SU-DHL-6 (cell line): ENCODE measurements around the gene DEGS2.

ENCODE experiments used
- H2AFZ ChIP-seq: fragments of 200-600 bp; sonication (generic); 2 replicates; pipeline ENCODE4 v1.6.1; 2014; ENCODE audit warnings: low read depth, mild to moderate bottlenecking, moderate library complexity, mixed read lengths, antibody characterized with exemption, low read length; ENCODE audit not compliant: severe bottlenecking
- H3F3A ChIP-seq: fragments of 200-600 bp; shearing (Covaris generic); 2 replicates; pipeline ENCODE4 v1.6.0; 2016; ENCODE audit warnings: antibody characterized with exemption, mild to moderate bottlenecking; ENCODE audit not compliant: insufficient read depth
- H3K27ac ChIP-seq: fragments of 200-600 bp; sonication (generic); 2 replicates; pipeline ENCODE4 v1.5.1; 2016; ENCODE audit warnings: low read depth, mild to moderate bottlenecking, low read length, moderate library complexity, mixed read lengths
- H3K27me3 ChIP-seq: fragments of 200-600 bp; sonication (generic), shearing (Covaris generic); 2 replicates; pipeline ENCODE4 v1.6.0; 2014; ENCODE audit warnings: mild to moderate bottlenecking, low read length
- H3K36me3 ChIP-seq: fragments of 200-600 bp; sonication (generic); 2 replicates; pipeline ENCODE4 v1.6.1; 2014; ENCODE audit warnings: mild to moderate bottlenecking, low read length, mixed read lengths
- H3K4me2 ChIP-seq: fragments of 300-600, 200-600 bp; shearing (Covaris generic), sonication (generic); 2 replicates; pipeline ENCODE4 v1.6.0; 2014; ENCODE audit warnings: low read length, low read depth, mild to moderate bottlenecking; ENCODE audit not compliant: poor library complexity, severe bottlenecking
- H3K4me3 ChIP-seq: fragments of 200-600 bp; sonication (generic); 2 replicates; pipeline ENCODE4 v1.5.1; 2014; ENCODE audit warnings: antibody characterized with exemption, low read length, mild to moderate bottlenecking, mixed read lengths; ENCODE audit not compliant: insufficient read depth, poor library complexity, severe bottlenecking
- H3K79me2 ChIP-seq: fragments of 200-600 bp; sonication (generic); 2 replicates; pipeline ENCODE4 v1.6.1; 2014; ENCODE audit warnings: mild to moderate bottlenecking, low read length, moderate library complexity; ENCODE audit not compliant: insufficient read depth
- H3K9ac ChIP-seq: fragments of 200-600 bp; sonication (generic); 2 replicates; pipeline ENCODE4 v1.7.0; 2014; ENCODE audit warnings: mild to moderate bottlenecking, low read length
- H3K9me2 ChIP-seq: fragments of 200-600 bp; sonication (generic); replicated peaks from 2 replicates; pipeline ENCODE4 v1.6.1; 2014; ENCODE audit warnings: low read length; ENCODE audit not compliant: insufficient read depth
- H3K9me3 ChIP-seq: fragments of 200-600 bp; sonication (generic); 2 replicates; pipeline ENCODE4 v1.6.1; 2014; ENCODE audit warnings: low read length, mixed read lengths; ENCODE audit not compliant: insufficient read depth
- H4K20me1 ChIP-seq: fragments of 200-600 bp; sonication (generic); 2 replicates; pipeline ENCODE4 v1.6.1; 2014; ENCODE audit warnings: low read depth, mild to moderate bottlenecking, antibody characterized with exemption, low read length, moderate library complexity, mixed read lengths
- CTCF ChIP-seq: fragments of 200-600 bp; sonication (generic); IDR thresholded peaks from one replicate; pipeline ENCODE4 v1.5.1; 2017; ENCODE audit warnings: antibody characterized with exemption, mild to moderate bottlenecking, low read length, moderate library complexity; ENCODE audit not compliant: insufficient read depth, poor library complexity, severe bottlenecking
- EZH2phosphoT487 ChIP-seq: fragments of 200-600 bp; sonication (generic), shearing (Covaris generic); conservative IDR thresholded peaks from 2 replicates; pipeline ENCODE4 v1.6.1; 2018; ENCODE audit warnings: mild to moderate bottlenecking, antibody characterized with exemption, low read length, moderate library complexity, mixed read lengths

Gene DEGS2

DNA sequence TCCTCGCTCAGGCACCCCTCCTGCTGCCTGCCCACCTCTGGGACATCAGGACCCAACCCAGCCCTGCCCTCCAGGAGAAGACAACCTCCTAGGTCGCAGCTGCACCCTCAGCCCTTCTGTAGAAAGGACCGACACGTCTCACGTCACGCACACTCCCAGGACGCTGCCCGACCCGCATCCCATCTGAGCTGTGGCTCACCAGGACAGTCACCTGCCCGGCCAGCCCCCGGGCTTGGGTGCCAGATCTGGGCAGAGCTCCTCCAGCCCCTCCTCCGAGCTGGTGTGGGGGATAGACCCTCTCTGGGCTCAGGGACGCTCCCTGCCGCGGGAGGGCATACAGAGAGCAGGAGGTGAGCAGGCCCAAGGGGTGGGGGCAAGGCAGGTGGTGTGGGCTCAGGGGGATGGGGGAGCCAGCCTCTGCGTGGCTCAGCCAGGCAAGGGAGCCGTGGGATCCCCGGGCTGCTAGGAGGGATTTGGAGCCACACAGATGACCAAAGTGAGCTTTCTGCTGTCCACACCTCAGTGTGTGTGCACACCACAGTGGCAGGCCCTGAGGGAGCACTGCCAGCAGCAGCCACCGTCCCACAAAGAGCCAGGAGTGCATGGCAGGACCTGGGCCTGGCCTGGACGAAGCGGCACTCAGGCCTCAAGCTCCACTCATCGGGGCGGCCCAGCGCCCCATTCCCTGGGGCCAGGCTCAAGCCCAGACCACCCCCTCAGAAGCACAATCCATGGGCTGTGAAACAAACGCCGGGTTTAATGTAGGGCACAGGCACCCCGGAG lies 13.6 kb downstream of the DEGS2 start:
- Histone ChIP-seq H3K4me2 (no peak overlapping the region), H3K27me3 (no peaks in the 10 kb centered on the region), H2AFZ (no peak overlapping the region), H3F3A (no peaks in the 10 kb centered on the region), H3K27ac (no peak overlapping the region), H3K79me2 (no peaks in the 10 kb centered on the region), H3K9ac (no peak overlapping the region), H3K9me2 (no peaks in the 10 kb centered on the region), H3K9me3 (no peaks in the 10 kb centered on the region), H3K36me3 (no peaks in the 10 kb centered on the region), H3K4me3 (no peak overlapping the region), H4K20me1 (no peaks in the 10 kb centered on the region)
- TF ChIP-seq CTCF (no peak), EZH2phosphoT487 (no peak)

DNA sequence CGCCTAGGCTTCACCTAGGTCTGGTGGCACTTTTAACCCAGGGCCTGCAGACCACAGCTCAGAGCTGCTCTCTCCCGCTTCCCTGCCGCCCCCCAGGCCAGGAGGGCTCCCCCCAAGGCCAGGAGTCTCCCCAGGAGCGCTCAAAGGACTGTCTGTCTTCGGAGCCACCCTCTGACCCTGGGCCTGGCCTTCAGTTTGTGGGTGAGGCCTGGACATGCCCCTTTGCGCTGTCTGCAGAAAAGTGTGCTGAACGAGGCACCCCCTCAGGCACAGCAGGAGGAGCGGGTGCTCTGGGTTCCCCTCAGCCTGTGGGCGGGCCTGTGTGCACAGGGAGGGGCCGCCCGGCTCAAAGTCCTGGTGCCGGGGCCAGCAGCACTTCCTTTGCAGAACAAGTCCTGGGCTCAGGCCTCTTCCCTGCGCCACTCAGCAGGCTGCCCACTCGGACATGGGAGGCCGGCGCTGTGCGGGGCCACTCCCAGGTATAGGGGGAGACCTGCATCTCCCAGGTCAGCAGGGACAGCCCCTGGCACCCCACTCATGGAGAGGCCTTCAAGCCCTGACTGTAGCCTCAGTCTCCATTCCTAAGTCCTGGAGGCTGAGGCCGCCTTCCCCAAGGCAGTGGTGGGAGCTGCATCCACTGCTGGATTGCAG lies 14.3 kb downstream of the DEGS2 start:
- H3K79me2 ChIP-seq = no peaks in the 10 kb centered on the region
- H3K36me3 ChIP-seq = no peaks in the 10 kb centered on the region
- no peak overlapping the region for H3K4me3 ChIP-seq
- no peaks in the 10 kb centered on the region for H3F3A ChIP-seq
- TF ChIP-seq EZH2phosphoT487 (no peak), CTCF (no peak)
- no peak overlapping the region for H3K4me2 ChIP-seq
- H3K9me2 ChIP-seq = no peaks in the 10 kb centered on the region
- no peak overlapping the region for H3K9ac ChIP-seq
- H3K9me3 ChIP-seq = no peaks in the 10 kb centered on the region
- H3K27me3 ChIP-seq = no peaks in the 10 kb centered on the region
- no peak overlapping the region for H2AFZ ChIP-seq
- H3K27ac ChIP-seq = no peak overlapping the region
- H4K20me1 ChIP-seq = no peaks in the 10 kb centered on the region

DNA sequence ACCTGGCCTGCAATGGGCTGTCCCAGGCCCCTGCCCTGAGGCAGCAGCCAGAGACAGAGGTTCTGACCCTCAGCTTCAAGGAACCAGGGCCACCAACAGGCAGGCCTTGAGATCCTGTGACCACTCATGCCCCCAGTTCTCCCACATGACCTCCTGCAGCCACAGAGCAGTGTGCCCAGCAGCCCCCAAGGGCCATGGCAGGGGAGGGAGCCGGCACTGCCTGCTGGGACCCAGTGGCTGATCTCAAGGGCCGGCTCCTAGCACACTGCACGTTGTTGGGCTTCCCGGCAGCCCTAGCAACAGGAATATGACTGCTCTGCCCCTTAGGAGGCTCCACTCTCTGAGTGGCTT lies 14.8 kb downstream of the DEGS2 start:
- H3K4me2 ChIP-seq = no peak overlapping the region
- no peaks in the 10 kb centered on the region for H3K36me3 ChIP-seq
- H3K9me3 ChIP-seq = no peaks in the 10 kb centered on the region
- no peak overlapping the region for H3K4me3 ChIP-seq
- H3K9ac ChIP-seq = no peak overlapping the region
- H3K9me2 ChIP-seq = no peaks in the 10 kb centered on the region
- no peaks in the 10 kb centered on the region for H3K79me2 ChIP-seq
- H4K20me1 ChIP-seq = no peaks in the 10 kb centered on the region
- no peaks in the 10 kb centered on the region for H3F3A ChIP-seq
- no peak for TF ChIP-seq EZH2phosphoT487
- no peak for TF ChIP-seq CTCF
- H3K27ac ChIP-seq = no peak overlapping the region
- no peaks in the 10 kb centered on the region for H3K27me3 ChIP-seq
- no peak overlapping the region for H2AFZ ChIP-seq
